ENCODE results near the gene AGBL2. TPM values are rescaled to one million over a fixed set of nuclear protein-coding genes. Genes with fewer than 3 reads are reported as not detected.

Gene AGBL2
- total RNA-seq, 1 experiment from 2014 or later = 3.0 TPM

GRCh38 chr11:47726878-47727514 is 11.8 kb upstream of the AGBL2 start:
- Histone ChIP-seq H4K8ac (replicated peaks; ENCODE audit: insufficient read length, low read depth, low read length) (no peak overlapping the region), H3K23me2 (ENCODE audit: insufficient read length, low read depth, low read length, poor library complexity, severe bottlenecking) (no peaks in the 10 kb centered on the region), H4K20me1 (ENCODE audit: control insufficient read depth, insufficient read depth, insufficient read length) (no peaks in the 10 kb centered on the region), H3K4me1 (ENCODE audit: insufficient read depth, low read length) (no peaks in the 10 kb centered on the region), H3K9ac (ENCODE audit: extremely low read depth, insufficient read length, low read length) (no peak overlapping the region), H3K9me3 (ENCODE audit: control insufficient read depth, low read depth, low read length) (no peaks in the 10 kb centered on the region), H2BK15ac (ENCODE audit: low read depth, low read length) (no peak overlapping the region), H2BK12ac (ENCODE audit: insufficient read length, low read depth, low read length) (no peak overlapping the region), H4K5ac (ENCODE audit: insufficient read length, low read depth, low read length) (no peak overlapping the region), H3K23ac (ENCODE audit: insufficient read length, low read depth, low read length) (no peak overlapping the region), H3K56ac (ENCODE audit: insufficient read length, low read depth, low read length) (no peak overlapping the region), H3K14ac (ENCODE audit: insufficient read depth, low read length) (no peak overlapping the region), H3T11ph (ENCODE audit: low read length) (no peak overlapping the region), H2AFZ (ENCODE audit: low read length) (no peak overlapping the region), H3K27ac (ENCODE audit: insufficient read length, low read depth, low read length) (no peak overlapping the region), H3K4ac (ENCODE audit: low read depth, low read length) (no peak overlapping the region), H4K91ac (ENCODE audit: insufficient read length, low read depth, low read length) (no peak overlapping the region), H2BK20ac (ENCODE audit: low read depth, low read length, poor library complexity, severe bottlenecking) (no peak overlapping the region), H2AK5ac (ENCODE audit: insufficient read length, low read length) (no peak overlapping the region), H3K18ac (ENCODE audit: insufficient read length, low read depth, low read length) (no peak overlapping the region), H3K4me2 (ENCODE audit: insufficient read depth, insufficient read length, low read length) (no peak overlapping the region), H2BK120ac (ENCODE audit: low read depth, low read length, poor library complexity, severe bottlenecking) (no peak overlapping the region), H2BK5ac (ENCODE audit: insufficient read length, low read length) (no peak overlapping the region), H3K79me1 (ENCODE audit: insufficient read depth, low read depth, low read length, poor library complexity, severe bottlenecking) (no peaks in the 10 kb centered on the region), H3K79me2 (ENCODE audit: insufficient read depth, low read length) (no peaks in the 10 kb centered on the region), H3K27me3 (ENCODE audit: insufficient read depth, low read length) (no peaks in the 10 kb centered on the region)
- H3K36me3 Mint-ChIP-seq (ENCODE audit: insufficient read depth in 1 of 3, low read depth in 3 of 3) = peaks cover 41 to 92% (median 70%) of the 10 kb centered on the region in 3 experiments; a peak in 6 of 7 replicates
- H3K4me1 Mint-ChIP-seq = no peaks in the 10 kb centered on the region
- H3K27me3 Mint-ChIP-seq (ENCODE audit: low read depth) = no peaks in the 10 kb centered on the region
- no peaks in the 10 kb centered on the region for H3K9me3 Mint-ChIP-seq
- H3K4me3 Mint-ChIP-seq = no peak overlapping the region
- no peak for DNase-seq
- WGBS (ENCODE audit: extremely low coverage, insufficient read length, low lambda C conversion rate) = no CpG with 5 or more reads among the region's 12 CpGs
- H3K27ac Mint-ChIP-seq = no peak overlapping the region
- TF ChIP-seq CTCF (conservative IDR thresholded peaks at IDR 0.05) = no peak

Measured in H9 (cell line).